SHP77 (cell line): ENCODE measurements around the gene BEST3.

Source experiments
- DNase-seq, 2 experiments: peaks; one replicate each; lab custom pipeline; 2025; lab: John Stamatoyannopoulos, UW

BEST3 gene

GRCh38 chr12:69698769-69699540 is at the start of gene BEST3:
Gene BEST3 (minus strand): TSS chr12:69699303. CDS start chr12:69697798, 1,505 bp downstream.
- peak; percentile 86 to 87 for DNase-seq

GRCh38 chr12:69744109-69744508 is 45.0 kb upstream of the BEST3 start:
- no peak for DNase-seq

- peak; percentile 7 to 61 for DNase-seq
These were observed 40.4 kb upstream of the BEST3 start for GRCh38 chr12:69739287-69740191.

- peak; percentile 80 to 85 for DNase-seq
These were observed 39.5 kb upstream of the BEST3 start, which contains the start of gene RAB3IP for GRCh38 chr12:69738351-69739286. Gene RAB3IP (plus strand): TSS chr12:69738860. CDS start chr12:69755409, 16,549 bp downstream.

GRCh38 chr12:69733638-69734037 is 34.5 kb upstream of the BEST3 start:
- DNase-seq: no peak

- no peak for DNase-seq
These were observed 33.0 kb upstream of the BEST3 start for GRCh38 chr12:69732088-69732487.

- no peak for DNase-seq
These were observed 27.8 kb upstream of the BEST3 start for GRCh38 chr12:69726922-69727321.

- DNase-seq: no peak
These were observed 21.6 kb upstream of the BEST3 start for GRCh38 chr12:69720750-69721149.

GRCh38 chr12:69719336-69720316 is 20.5 kb upstream of the BEST3 start:
- no peak for DNase-seq

- DNase-seq: no peak
These were observed 15.4 kb upstream of the BEST3 start for GRCh38 chr12:69714542-69714941.

GRCh38 chr12:69712826-69713225 is 13.7 kb upstream of the BEST3 start:
- DNase-seq: no peak

GRCh38 chr12:69708649-69709048 is 9.5 kb upstream of the BEST3 start:
- DNase-seq: no peak

GRCh38 chr12:69704357-69704756 is 5.3 kb upstream of the BEST3 start:
- DNase-seq: no peak

GRCh38 chr12:69703146-69703642 is 4.1 kb upstream of the BEST3 start:
- no peak for DNase-seq

GRCh38 chr12:69701826-69702225 is 2.7 kb upstream of the BEST3 start:
- DNase-seq: peak in 1 of 2 experiments; percentile 7

GRCh38 chr12:69698054-69698453 is 1.0 kb downstream of the BEST3 start:
- DNase-seq: peak in 1 of 2 experiments; percentile 2

GRCh38 chr12:69694123-69694522 is 5.0 kb downstream of the BEST3 start:
- DNase-seq: no peak

GRCh38 chr12:69689638-69690037 is 9.5 kb downstream of the BEST3 start:
- DNase-seq: no peak

- DNase-seq: peak in 1 of 2 experiments; percentile 10
These were observed 10.4 kb downstream of the BEST3 start for GRCh38 chr12:69688471-69689427.
